ENCODE results near the gene TEX29.

GRCh38 chr13:111304603-111305289, 15.7 kb upstream of the TEX29 start:
- no peak for TF ChIP-seq CTCF (IDR thresholded peaks at IDR 0.05; ENCODE audit: low read length)
- TF ChIP-seq EZH2 (IDR thresholded peaks at IDR 0.05; ENCODE audit: borderline replicate concordance, low read length): no peak

Measured in OCI-LY1 (cell line).